ENCODE measurements around the gene CT47A7.
"Not testable (repeated sequence)": the region's sequence is repeated elsewhere in the genome, so short reads cannot be mapped to it uniquely, and the experiment has no call there.

The CT47A7 gene

DNA sequence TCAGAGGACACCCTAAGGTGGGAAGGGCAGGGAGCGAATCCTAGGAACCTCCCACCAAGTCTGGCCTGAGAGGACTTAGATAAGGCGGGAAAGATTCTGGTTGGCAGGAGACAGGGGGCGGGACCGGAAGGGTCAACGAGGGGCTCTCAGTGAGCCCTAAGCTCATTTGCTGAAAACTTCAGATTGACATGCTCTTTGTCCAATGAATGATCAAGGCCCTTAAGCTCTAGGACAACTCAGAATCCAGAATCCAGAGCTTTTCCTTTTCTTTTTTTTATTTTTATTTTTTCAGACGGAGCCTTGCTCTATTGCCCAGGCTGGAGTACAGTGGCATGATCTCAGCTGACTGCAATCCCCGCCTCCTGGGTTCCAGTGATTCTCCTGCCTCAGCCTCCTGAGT lies at the start of gene CT47A7:
Gene CT47A7 (minus strand): TSS at position 101 of the 400 bp plus-strand sequence. CDS start 255 bp downstream, outside the sequence.
- not testable (repeated sequence) for DNase-seq (ENCODE audit: low read depth in 2 of 2, low spot score in 1 of 2)

DNA sequence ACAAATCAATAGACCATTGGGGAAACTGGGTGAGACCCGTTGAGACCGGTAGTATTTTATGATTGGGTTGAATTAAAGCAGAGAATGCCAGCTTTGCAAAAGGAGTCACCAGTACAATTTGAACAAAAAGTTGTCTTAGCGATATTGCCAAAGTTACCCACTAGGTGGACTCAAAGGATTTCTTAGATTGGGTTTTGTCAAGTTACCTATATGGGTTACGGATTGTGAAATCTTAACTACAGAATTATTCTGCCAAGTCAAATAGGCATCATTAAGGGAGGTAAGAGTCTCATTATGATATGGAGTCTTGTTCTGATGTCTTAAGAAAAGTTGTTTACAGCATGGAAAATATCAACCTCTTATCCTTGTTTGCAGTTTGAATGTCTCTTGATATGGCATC lies 44.2 kb upstream of the CT47A7 start:
- DNase-seq (ENCODE audit: low read depth in 2 of 2, low spot score in 1 of 2): no peak

DNA sequence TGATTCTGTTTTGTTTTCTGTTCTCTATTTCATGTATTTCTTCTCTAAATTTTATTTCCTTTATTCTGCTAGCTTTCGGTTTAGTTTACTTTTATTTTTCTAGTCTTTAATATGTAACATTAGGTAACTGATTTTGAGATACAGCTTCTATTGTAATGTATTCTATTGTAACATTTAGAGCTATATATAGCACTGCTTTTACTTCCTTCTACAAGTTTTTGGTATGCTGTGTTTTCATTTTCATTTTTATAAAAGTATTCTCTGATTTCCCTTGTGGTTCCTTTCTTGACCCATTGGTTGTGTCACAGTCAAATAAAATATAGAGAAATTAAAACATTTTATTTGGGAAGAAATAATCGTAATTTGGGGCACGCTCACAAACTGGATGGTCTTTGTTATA lies 43.0 kb upstream of the CT47A7 start:
- DNase-seq (ENCODE audit: low read depth in 2 of 2, low spot score in 1 of 2): no peak

DNA sequence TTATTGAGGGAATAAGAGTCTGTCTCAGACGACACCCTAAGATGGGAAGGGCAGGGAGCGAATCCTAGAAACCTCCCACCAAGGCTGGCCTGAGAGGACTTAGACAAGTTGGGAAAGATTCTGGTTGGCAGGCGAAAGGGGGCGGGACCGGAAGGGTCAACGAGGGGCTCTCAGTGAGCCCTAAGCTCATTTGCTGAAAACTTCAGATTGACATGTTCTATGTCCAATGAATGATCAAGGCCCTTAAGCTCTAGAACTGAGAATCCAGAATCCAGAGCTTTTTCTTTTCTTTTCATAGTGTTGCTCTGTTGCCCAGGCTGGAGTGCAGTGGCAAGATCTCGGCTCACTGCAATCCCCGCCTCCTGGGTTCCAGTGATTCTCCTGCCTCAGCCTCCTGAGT lies 29.3 kb upstream of the CT47A7 start, which contains the start of gene CT47A1:
Gene CT47A1 (minus strand): TSS at position 101 of the 400 bp plus-strand sequence. CDS start 231 bp downstream, outside the sequence.
- not testable (repeated sequence) for DNase-seq (ENCODE audit: low read depth in 2 of 2, low spot score in 1 of 2)
